Measurements from ENCODE around the gene USP31.

The USP31 gene

GRCh38 chr16:23131436-23131835 lies 17.8 kb downstream of the USP31 start:
- peaks cover 13% of the 10 kb centered on the region for H3K4me1 ChIP-seq (ENCODE audit: control insufficient read depth, low read depth, low read length)

GRCh38 chr16:23131036-23131435 lies 18.2 kb downstream of the USP31 start:
- Histone ChIP-seq H3K27me3 (ENCODE audit: control insufficient read depth, insufficient read depth, low read length) (no peaks in the 10 kb centered on the region), H3K36me3 (ENCODE audit: control insufficient read depth, low read depth, low read length) (no peaks in the 10 kb centered on the region), H3K4me3 (ENCODE audit: low read length) (no peak overlapping the region), H3K9ac (ENCODE audit: low read length) (no peak overlapping the region), H3K9me3 (ENCODE audit: control insufficient read depth, low read depth, low read length) (no peaks in the 10 kb centered on the region), H3K27ac (ENCODE audit: low read length) (no peak overlapping the region), H3K4me1 (ENCODE audit: control insufficient read depth, low read depth, low read length) (peaks cover 13% of the 10 kb centered on the region)

More at GRCh38 chr16:23131436-23131835, 17.8 kb downstream of the USP31 start:
- no peaks in the 10 kb centered on the region for H3K27me3 ChIP-seq (ENCODE audit: control insufficient read depth, insufficient read depth, low read length)
- H3K9me3 ChIP-seq (ENCODE audit: control insufficient read depth, low read depth, low read length), result no peaks in the 10 kb centered on the region
- no peak overlapping the region for H3K27ac ChIP-seq (ENCODE audit: low read length)
- no peak overlapping the region for H3K9ac ChIP-seq (ENCODE audit: low read length)
- H3K36me3 ChIP-seq (ENCODE audit: control insufficient read depth, low read depth, low read length), result no peaks in the 10 kb centered on the region
- no peak overlapping the region for H3K4me3 ChIP-seq (ENCODE audit: low read length)

- Histone ChIP-seq H3K9ac (ENCODE audit: low read length) (no peak overlapping the region), H3K9me3 (ENCODE audit: control insufficient read depth, low read depth, low read length) (no peaks in the 10 kb centered on the region), H3K27me3 (ENCODE audit: control insufficient read depth, insufficient read depth, low read length) (no peaks in the 10 kb centered on the region), H3K27ac (ENCODE audit: low read length) (no peak overlapping the region), H3K36me3 (ENCODE audit: control insufficient read depth, low read depth, low read length) (no peaks in the 10 kb centered on the region), H3K4me3 (ENCODE audit: low read length) (no peak overlapping the region), H3K4me1 (ENCODE audit: control insufficient read depth, low read depth, low read length) (peaks cover 18% of the 10 kb centered on the region)
These were observed 19.6 kb downstream of the USP31 start for GRCh38 chr16:23129686-23130085.

GRCh38 chr16:23128056-23128455 lies 21.2 kb downstream of the USP31 start:
- H3K27me3 ChIP-seq (ENCODE audit: control insufficient read depth, insufficient read depth, low read length), result no peaks in the 10 kb centered on the region
- H3K9me3 ChIP-seq (ENCODE audit: control insufficient read depth, low read depth, low read length), result no peaks in the 10 kb centered on the region
- peaks cover 8% of the 10 kb centered on the region for H3K4me1 ChIP-seq (ENCODE audit: control insufficient read depth, low read depth, low read length)
- H3K36me3 ChIP-seq (ENCODE audit: control insufficient read depth, low read depth, low read length), result no peaks in the 10 kb centered on the region
- no peak overlapping the region for H3K4me3 ChIP-seq (ENCODE audit: low read length)
- no peak overlapping the region for H3K9ac ChIP-seq (ENCODE audit: low read length)
- H3K27ac ChIP-seq (ENCODE audit: low read length), result no peak overlapping the region

GRCh38 chr16:23125277-23125676 lies 24.0 kb downstream of the USP31 start:
- H3K27me3 ChIP-seq (ENCODE audit: control insufficient read depth, insufficient read depth, low read length), result no peaks in the 10 kb centered on the region
- H3K4me3 ChIP-seq (ENCODE audit: low read length), result no peak overlapping the region
- peaks cover 19% of the 10 kb centered on the region for H3K4me1 ChIP-seq (ENCODE audit: control insufficient read depth, low read depth, low read length)
- H3K9me3 ChIP-seq (ENCODE audit: control insufficient read depth, low read depth, low read length), result no peaks in the 10 kb centered on the region
- no peak overlapping the region for H3K27ac ChIP-seq (ENCODE audit: low read length)
- no peaks in the 10 kb centered on the region for H3K36me3 ChIP-seq (ENCODE audit: control insufficient read depth, low read depth, low read length)
- no peak overlapping the region for H3K9ac ChIP-seq (ENCODE audit: low read length)

- Histone ChIP-seq H3K4me1 (ENCODE audit: control insufficient read depth, low read depth, low read length) (peaks cover 25% of the 10 kb centered on the region), H3K9me3 (ENCODE audit: control insufficient read depth, low read depth, low read length) (no peaks in the 10 kb centered on the region), H3K9ac (ENCODE audit: low read length) (no peak overlapping the region), H3K36me3 (ENCODE audit: control insufficient read depth, low read depth, low read length) (no peaks in the 10 kb centered on the region), H3K27ac (ENCODE audit: low read length) (no peak overlapping the region), H3K27me3 (ENCODE audit: control insufficient read depth, insufficient read depth, low read length) (no peaks in the 10 kb centered on the region), H3K4me3 (ENCODE audit: low read length) (no peak overlapping the region)
These were observed 24.9 kb downstream of the USP31 start for GRCh38 chr16:23124315-23124714.

GRCh38 chr16:23122144-23122543 lies 27.1 kb downstream of the USP31 start:
- no peaks in the 10 kb centered on the region for H3K27me3 ChIP-seq (ENCODE audit: control insufficient read depth, insufficient read depth, low read length)
- H3K4me1 ChIP-seq (ENCODE audit: control insufficient read depth, low read depth, low read length), result peaks cover 25% of the 10 kb centered on the region
- no peak overlapping the region for H3K4me3 ChIP-seq (ENCODE audit: low read length)
- no peaks in the 10 kb centered on the region for H3K36me3 ChIP-seq (ENCODE audit: control insufficient read depth, low read depth, low read length)
- no peaks in the 10 kb centered on the region for H3K9me3 ChIP-seq (ENCODE audit: control insufficient read depth, low read depth, low read length)
- H3K27ac ChIP-seq (ENCODE audit: low read length), result no peak overlapping the region
- H3K9ac ChIP-seq (ENCODE audit: low read length), result no peak overlapping the region

- Histone ChIP-seq H3K9ac (ENCODE audit: low read length) (no peak overlapping the region), H3K9me3 (ENCODE audit: control insufficient read depth, low read depth, low read length) (no peaks in the 10 kb centered on the region), H3K4me3 (ENCODE audit: low read length) (no peak overlapping the region), H3K27ac (ENCODE audit: low read length) (no peak overlapping the region), H3K4me1 (ENCODE audit: control insufficient read depth, low read depth, low read length) (peaks cover 24% of the 10 kb centered on the region), H3K36me3 (ENCODE audit: control insufficient read depth, low read depth, low read length) (no peaks in the 10 kb centered on the region), H3K27me3 (ENCODE audit: control insufficient read depth, insufficient read depth, low read length) (no peaks in the 10 kb centered on the region)
These were observed 28.2 kb downstream of the USP31 start for GRCh38 chr16:23121024-23121423.

- Histone ChIP-seq H3K36me3 (ENCODE audit: control insufficient read depth, low read depth, low read length) (no peaks in the 10 kb centered on the region), H3K9ac (ENCODE audit: low read length) (no peak overlapping the region), H3K4me3 (ENCODE audit: low read length) (no peak overlapping the region), H3K4me1 (ENCODE audit: control insufficient read depth, low read depth, low read length) (peaks cover 20% of the 10 kb centered on the region), H3K9me3 (ENCODE audit: control insufficient read depth, low read depth, low read length) (no peaks in the 10 kb centered on the region), H3K27ac (ENCODE audit: low read length) (no peak overlapping the region), H3K27me3 (ENCODE audit: control insufficient read depth, insufficient read depth, low read length) (no peaks in the 10 kb centered on the region)
These were observed 28.7 kb downstream of the USP31 start for GRCh38 chr16:23120562-23120961.

- Histone ChIP-seq H3K27ac (ENCODE audit: low read length) (no peak overlapping the region), H3K27me3 (ENCODE audit: control insufficient read depth, insufficient read depth, low read length) (no peaks in the 10 kb centered on the region), H3K4me1 (ENCODE audit: control insufficient read depth, low read depth, low read length) (peaks cover 20% of the 10 kb centered on the region), H3K9me3 (ENCODE audit: control insufficient read depth, low read depth, low read length) (no peaks in the 10 kb centered on the region), H3K9ac (ENCODE audit: low read length) (no peak overlapping the region), H3K36me3 (ENCODE audit: control insufficient read depth, low read depth, low read length) (no peaks in the 10 kb centered on the region), H3K4me3 (ENCODE audit: low read length) (no peak overlapping the region)
These were observed 29.7 kb downstream of the USP31 start for GRCh38 chr16:23119570-23119969.

GRCh38 chr16:23114131-23114904 lies 34.9 kb downstream of the USP31 start:
- H3K9ac ChIP-seq (ENCODE audit: low read length), result no peak overlapping the region
- no peaks in the 10 kb centered on the region for H3K9me3 ChIP-seq (ENCODE audit: control insufficient read depth, low read depth, low read length)
- no peaks in the 10 kb centered on the region for H3K36me3 ChIP-seq (ENCODE audit: control insufficient read depth, low read depth, low read length)
- no peak overlapping the region for H3K27ac ChIP-seq (ENCODE audit: low read length)
- H3K4me3 ChIP-seq (ENCODE audit: low read length), result no peak overlapping the region
- H3K4me1 ChIP-seq (ENCODE audit: control insufficient read depth, low read depth, low read length), result peaks cover 4% of the 10 kb centered on the region
- H3K27me3 ChIP-seq (ENCODE audit: control insufficient read depth, insufficient read depth, low read length), result no peaks in the 10 kb centered on the region

- Histone ChIP-seq H3K4me1 (ENCODE audit: control insufficient read depth, low read depth, low read length) (peaks cover 4% of the 10 kb centered on the region), H3K27ac (ENCODE audit: low read length) (no peak overlapping the region), H3K4me3 (ENCODE audit: low read length) (no peak overlapping the region), H3K36me3 (ENCODE audit: control insufficient read depth, low read depth, low read length) (no peaks in the 10 kb centered on the region), H3K9me3 (ENCODE audit: control insufficient read depth, low read depth, low read length) (no peaks in the 10 kb centered on the region), H3K9ac (ENCODE audit: low read length) (no peak overlapping the region), H3K27me3 (ENCODE audit: control insufficient read depth, insufficient read depth, low read length) (no peaks in the 10 kb centered on the region)
These were observed 36.1 kb downstream of the USP31 start for GRCh38 chr16:23113185-23113584.
